ENCODE measurements around the gene NUP214. TPM values are rescaled to one million over a fixed set of nuclear protein-coding genes. Genes with fewer than 3 reads are reported as not detected.

The NUP214 gene
- total RNA-seq, 1 donor from 2014 or later, result 24.7 TPM

GRCh38 chr9:131116281-131117120, 8.9 kb upstream of the NUP214 start:
- Histone ChIP-seq H3K9me3 (replicated peaks) (no peaks in the 10 kb centered on the region), H3K27ac (replicated peaks) (peak overlapping the region; percentile 90), H3K4me3 (no peak overlapping the region), H3K36me3 (peaks cover 30% of the 10 kb centered on the region), H3K4me1 (peaks cover 42% of the 10 kb centered on the region), H3K27me3 (ENCODE audit: low read depth) (no peaks in the 10 kb centered on the region)
- intact Hi-C loops (cut with micrococcal nuclease), result no loop called here
- no peak for TF ChIP-seq CTCF (IDR thresholded peaks at IDR 0.05; ENCODE audit: borderline replicate concordance)
- no peak for DNase-seq

GRCh38 chr9:131117121-131117761, 8.1 kb upstream of the NUP214 start:
- H3K9me3 ChIP-seq (replicated peaks), result no peaks in the 10 kb centered on the region
- H3K27me3 ChIP-seq (ENCODE audit: low read depth), result no peaks in the 10 kb centered on the region
- DNase-seq, result no peak
- peaks cover 32% of the 10 kb centered on the region for H3K36me3 ChIP-seq
- peaks cover 36% of the 10 kb centered on the region for H3K4me1 ChIP-seq
- no peak for TF ChIP-seq CTCF (IDR thresholded peaks at IDR 0.05; ENCODE audit: borderline replicate concordance)
- intact Hi-C loops (cut with micrococcal nuclease), result no loop called here
- peak overlapping the region; percentile 17 for H3K4me3 ChIP-seq
- H3K27ac ChIP-seq (replicated peaks), result peak overlapping the region; percentile 90

GRCh38 chr9:131117762-131118145, 7.6 kb upstream of the NUP214 start:
- peak overlapping the region; percentile 90 for H3K27ac ChIP-seq (replicated peaks)
- no peaks in the 10 kb centered on the region for H3K27me3 ChIP-seq (ENCODE audit: low read depth)
- H3K4me3 ChIP-seq, result peak overlapping the region; percentile 17
- peaks cover 31% of the 10 kb centered on the region for H3K4me1 ChIP-seq
- peaks cover 32% of the 10 kb centered on the region for H3K36me3 ChIP-seq
- intact Hi-C loops (cut with micrococcal nuclease), result no loop called here
- no peak for TF ChIP-seq CTCF (IDR thresholded peaks at IDR 0.05; ENCODE audit: borderline replicate concordance)
- H3K9me3 ChIP-seq (replicated peaks), result no peaks in the 10 kb centered on the region
- DNase-seq, result no peak

GRCh38 chr9:131119600-131119999, 5.8 kb upstream of the NUP214 start:
- Histone ChIP-seq H3K9me3 (replicated peaks) (no peaks in the 10 kb centered on the region), H3K4me1 (peaks cover 23% of the 10 kb centered on the region), H3K27me3 (ENCODE audit: low read depth) (no peaks in the 10 kb centered on the region), H3K36me3 (peaks cover 32% of the 10 kb centered on the region), H3K27ac (replicated peaks) (no peak overlapping the region), H3K4me3 (no peak overlapping the region)
- intact Hi-C loops (cut with micrococcal nuclease), result no loop called here
- TF ChIP-seq CTCF (IDR thresholded peaks at IDR 0.05; ENCODE audit: borderline replicate concordance), result no peak
- DNase-seq, result no peak

GRCh38 chr9:131120620-131121228, 4.7 kb upstream of the NUP214 start:
- H3K4me1 ChIP-seq, result peaks cover 28% of the 10 kb centered on the region
- H3K36me3 ChIP-seq, result peaks cover 32% of the 10 kb centered on the region
- H3K27ac ChIP-seq (replicated peaks), result no peak overlapping the region
- DNase-seq, result no peak
- TF ChIP-seq CTCF (IDR thresholded peaks at IDR 0.05; ENCODE audit: borderline replicate concordance), result no peak
- no peaks in the 10 kb centered on the region for H3K27me3 ChIP-seq (ENCODE audit: low read depth)
- no peak overlapping the region for H3K4me3 ChIP-seq
- intact Hi-C loops (cut with micrococcal nuclease), result no loop called here
- no peaks in the 10 kb centered on the region for H3K9me3 ChIP-seq (replicated peaks)

Measured in left ventricle myocardium inferior (tissue), 1 donor.